CD1c-positive myeloid dendritic cell (primary cell): ENCODE measurements around the gene PHF3.

Experiments
- DNase-seq: peaks from one replicate; pipeline ENCODE4 v3.0.0-alpha.2; 2016; ENCODE audit errors: extremely low spot score

The PHF3 gene

GRCh38 chr6:63643862-63644261 lies 8.3 kb downstream of the PHF3 start:
- peak; percentile 28 for DNase-seq

GRCh38 chr6:63644668-63645326 lies 9.2 kb downstream of the PHF3 start:
- no peak for DNase-seq

- no peak for DNase-seq
Observed at GRCh38 chr6:63649269-63649668, 13.7 kb downstream of the PHF3 start.

DNA sequence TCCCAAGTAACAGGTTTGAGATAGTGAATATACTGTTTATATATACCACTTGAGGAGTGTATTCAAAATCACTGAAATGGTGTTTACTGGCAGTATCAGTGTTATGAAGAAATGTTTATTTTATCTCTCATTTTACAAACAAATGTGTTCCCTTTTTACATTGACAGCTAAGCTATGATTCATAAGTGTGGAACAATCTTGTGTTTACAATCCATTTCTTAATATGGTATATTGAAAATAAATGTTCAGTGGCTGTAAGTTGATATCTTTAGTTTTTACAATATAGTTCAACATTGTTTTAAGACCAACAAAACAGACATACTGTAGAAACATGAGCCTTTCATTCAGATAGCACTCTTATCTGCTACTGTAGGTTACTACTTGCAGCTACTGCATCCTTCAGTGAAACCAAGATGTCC lies 14.3 kb downstream of the PHF3 start:
- no peak for DNase-seq

GRCh38 chr6:63652980-63653379 lies 17.4 kb downstream of the PHF3 start:
- DNase-seq = no peak

GRCh38 chr6:63660757-63661156 lies 25.2 kb downstream of the PHF3 start:
- DNase-seq = no peak

GRCh38 chr6:63661769-63662168 lies 26.2 kb downstream of the PHF3 start:
- DNase-seq = no peak

DNA sequence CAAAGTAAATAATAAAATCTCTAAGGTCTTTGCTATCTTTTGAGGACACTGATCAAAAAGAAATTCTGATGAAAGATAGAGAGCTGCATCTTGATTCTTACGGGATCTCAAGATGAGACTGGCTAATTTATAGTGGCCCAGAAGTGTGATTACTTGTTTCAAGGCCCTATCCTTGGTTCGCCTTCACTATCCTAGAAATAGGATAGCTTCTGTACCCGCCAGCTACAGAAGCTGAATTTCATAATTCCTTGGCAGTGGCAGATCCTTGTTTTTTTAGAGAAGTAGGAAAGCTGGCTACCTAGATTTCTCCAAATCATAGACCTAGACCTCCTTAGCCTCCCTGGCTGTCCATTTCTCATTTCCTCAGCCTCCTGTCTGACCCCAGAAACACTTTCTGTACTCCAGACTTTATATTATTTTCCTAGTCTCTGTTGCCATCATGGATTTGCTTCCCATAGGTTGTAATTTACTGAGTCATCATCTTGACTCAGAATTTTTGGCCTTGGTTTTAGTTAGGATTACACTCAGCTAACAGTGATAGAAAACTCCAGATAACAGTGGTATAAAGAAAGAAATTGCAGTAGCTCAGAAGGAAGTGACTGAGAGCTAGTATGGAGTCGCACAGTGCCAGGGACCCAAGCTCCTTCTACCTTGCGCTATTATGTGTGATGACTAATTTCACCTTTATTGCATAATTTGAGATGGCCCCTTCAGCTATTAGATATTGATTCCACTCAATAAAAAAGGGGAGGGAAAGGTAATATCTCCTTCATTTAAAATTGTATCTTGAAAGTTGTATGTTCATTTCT lies 27.7 kb downstream of the PHF3 start:
- DNase-seq = no peak

DNA sequence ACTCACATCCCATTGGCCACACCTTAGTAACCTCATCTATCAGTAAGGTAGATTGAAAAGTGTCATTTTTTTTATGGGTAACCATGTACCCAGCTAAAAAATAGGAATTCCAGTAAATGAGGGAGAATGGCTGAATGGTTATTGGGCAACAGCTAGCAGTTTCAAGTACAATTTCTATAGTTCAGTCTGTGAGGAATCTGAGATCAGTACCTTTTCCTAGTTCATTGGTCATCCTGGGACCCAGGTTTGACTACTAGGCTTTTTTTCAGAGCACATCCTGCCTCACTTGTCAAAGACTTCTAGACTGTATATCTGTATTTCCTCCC lies 28.3 kb downstream of the PHF3 start:
- no peak for DNase-seq

- no peak for DNase-seq
Observed at GRCh38 chr6:63671098-63671754, 35.6 kb downstream of the PHF3 start.

DNA sequence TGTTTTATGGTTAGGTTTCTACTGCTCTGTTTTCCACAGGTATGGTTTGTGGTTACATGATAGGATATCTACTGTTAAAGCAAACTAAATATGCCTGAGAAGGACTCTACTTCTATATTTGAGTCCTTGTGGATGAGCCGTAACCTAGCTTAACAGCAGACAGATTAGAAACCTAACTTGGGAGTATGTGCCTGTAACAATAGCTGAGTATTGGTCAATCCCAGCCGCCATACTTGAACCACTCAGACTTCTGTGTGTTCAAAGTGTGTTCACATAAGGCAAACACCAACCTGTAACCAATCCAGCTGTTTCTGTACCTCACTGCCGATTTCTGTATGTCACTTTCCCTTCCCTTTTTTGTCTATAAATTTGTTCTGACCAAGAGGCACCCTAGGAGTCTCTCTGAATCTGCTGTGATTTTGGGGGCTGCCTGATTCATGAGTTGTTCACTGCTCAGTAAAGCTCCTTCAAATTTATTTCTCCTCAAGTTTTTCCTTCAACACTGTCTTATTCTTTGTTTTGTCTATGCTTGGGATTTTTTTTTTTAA lies 37.1 kb downstream of the PHF3 start:
- DNase-seq = no peak

- DNase-seq = no peak
Observed at GRCh38 chr6:63673692-63674091, 38.1 kb downstream of the PHF3 start.

GRCh38 chr6:63674635-63675034 lies 39.0 kb downstream of the PHF3 start:
- DNase-seq = no peak

DNA sequence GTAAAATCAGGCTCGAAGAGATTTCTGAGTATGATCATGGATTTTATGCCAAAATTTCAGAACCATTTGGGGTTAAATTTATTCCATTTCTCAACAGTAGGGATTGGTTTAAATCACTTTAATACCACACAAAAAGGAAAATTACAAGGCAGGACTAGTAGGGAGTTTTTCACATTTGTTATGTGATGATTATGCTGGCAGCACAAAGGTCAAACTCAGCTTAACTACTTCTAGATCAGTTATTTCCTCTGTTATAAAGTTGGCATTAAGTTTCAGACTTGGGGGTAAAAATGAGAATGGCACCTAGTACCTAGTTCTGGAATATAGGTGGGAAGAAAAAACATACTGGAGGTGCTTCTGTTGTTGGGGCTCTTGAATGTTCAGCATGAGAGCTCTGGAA lies 39.5 kb downstream of the PHF3 start:
- DNase-seq = no peak

DNA sequence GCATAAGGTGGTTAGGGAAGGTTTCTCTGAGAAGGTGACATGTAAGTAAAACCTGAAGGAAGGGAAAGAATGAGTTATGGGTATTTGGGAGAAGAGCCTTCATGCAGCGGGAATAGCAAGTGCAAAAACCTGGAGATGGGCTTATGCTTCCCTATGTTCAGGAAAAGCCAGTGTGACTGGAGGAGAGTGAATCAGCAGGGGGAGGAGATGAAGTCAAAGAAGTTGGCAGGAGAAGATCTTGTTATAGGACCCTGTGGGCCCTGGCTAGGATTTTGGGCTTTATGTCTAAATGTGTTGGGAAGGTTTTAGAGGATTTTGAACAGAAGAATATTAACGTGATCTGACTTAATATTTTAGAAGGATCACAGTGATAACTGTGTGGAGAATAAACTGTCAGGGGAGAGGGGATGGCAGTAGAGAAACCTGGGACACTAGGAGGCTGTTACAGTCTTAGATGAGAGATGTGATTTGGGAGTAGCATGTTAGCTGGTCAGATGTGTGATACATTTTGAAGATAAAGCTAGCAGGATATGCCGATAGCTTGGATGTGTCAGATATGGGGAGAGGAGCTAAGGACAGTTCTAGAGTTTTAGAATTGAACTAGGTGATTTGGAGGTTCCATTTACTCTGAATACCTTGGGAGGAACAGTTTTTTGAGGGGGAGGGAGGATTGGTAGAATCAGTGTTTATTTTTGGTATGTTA lies 41.0 kb downstream of the PHF3 start:
- DNase-seq = no peak

DNA sequence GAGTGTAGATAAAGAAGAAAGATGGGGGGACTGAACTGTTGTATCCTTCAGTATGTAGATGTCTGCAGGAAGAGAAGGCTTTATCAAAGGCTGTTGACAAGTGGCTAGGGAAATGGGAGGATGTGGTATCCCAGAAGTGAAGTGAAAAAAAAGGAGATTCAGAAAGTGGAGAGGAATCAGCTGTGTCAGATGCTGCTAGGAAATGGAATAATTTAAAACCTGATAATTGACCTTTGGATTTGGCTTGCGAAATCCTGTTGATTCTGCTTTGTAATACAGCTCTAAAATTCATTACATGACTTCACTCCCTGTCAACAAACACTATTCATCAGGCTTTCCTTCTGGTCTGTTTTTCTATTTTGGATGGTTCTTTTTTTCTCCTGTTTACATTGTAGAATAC lies 41.7 kb downstream of the PHF3 start:
- DNase-seq = no peak

DNA sequence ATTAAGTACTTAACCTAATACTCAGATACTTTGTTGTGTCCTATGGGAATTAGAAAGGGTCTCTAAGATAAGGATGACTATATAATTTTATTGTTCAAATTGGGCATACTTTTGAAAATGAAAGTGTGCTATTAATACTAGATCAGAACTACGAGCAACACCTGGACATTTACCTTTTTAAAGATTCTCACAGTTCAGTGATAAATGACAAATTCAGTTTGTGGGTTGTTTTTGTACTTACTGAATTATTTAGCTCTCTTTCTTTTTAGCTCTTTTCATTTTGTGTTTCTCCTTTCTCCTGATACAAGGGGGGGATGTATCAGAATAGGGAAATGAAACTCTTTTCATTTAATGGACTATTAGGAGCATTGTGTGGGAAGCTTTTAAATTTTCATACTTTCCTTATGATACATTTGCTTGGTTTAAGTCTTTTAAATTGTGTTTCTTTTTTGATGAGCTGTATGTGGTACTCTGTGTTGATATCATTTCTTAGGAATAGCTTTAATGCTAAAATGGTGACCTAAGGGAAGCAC lies 47.5 kb downstream of the PHF3 start:
- peak; percentile 52 for DNase-seq

DNA sequence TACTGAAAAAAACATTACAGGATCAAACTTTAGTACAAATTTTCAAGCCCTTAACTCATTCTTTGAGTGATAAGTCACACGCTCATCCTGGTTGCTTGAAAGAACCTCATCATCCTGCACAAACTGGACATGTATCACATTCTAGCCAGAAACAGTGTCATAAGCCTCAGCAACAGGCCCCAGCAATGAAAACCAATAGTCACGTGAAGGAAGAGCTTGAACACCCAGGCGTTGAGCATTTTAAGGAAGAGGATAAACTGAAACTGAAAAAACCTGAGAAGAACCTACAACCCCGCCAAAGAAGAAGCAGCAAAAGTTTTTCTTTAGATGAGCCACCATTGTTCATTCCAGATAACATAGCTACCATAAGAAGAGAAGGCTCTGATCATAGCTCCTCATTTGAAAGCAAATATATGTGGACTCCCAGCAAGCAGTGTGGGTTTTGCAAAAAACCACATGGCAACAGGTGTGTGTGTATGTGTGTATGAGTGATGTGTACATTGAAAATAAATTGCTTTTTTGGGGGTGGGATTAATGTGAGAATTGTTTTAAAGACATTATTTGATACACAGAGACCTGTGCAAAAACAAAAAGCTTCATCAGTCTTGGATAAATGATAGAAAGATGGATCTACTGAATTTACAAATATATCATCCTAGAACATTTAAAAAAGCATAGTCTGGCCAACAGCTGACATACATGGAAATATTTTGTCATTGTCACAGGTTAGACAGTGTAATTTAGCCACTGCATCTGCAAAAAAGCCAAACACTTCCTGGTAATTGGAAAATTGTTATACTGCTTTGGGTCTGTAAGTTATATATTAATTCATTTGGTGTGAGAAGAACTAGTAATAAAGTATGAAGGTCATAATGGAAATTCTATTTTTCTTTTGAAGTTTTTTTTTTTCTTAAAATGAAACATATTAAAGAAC lies 50.1 kb downstream of the PHF3 start:
- peak; percentile 44 for DNase-seq

DNA sequence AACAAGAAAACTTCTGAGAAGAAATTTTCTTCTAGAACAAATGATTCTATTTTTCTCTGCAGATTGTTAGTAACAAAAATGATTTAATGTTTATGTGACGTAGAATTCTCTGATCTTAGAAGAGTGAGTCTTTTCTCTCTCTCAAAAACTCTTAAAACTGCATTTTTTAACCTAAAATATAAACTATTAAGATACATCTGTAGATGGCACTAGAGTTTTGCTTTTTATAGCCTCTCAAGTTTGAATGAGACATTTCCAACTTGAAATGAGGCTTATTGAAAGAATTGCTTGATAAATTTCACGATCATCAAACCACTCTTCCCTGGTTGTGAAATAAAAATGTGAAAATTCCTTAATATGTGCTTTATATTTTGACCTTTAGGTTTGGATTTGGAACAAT lies 53.8 kb downstream of the PHF3 start:
- DNase-seq = no peak

GRCh38 chr6:63690221-63690620 lies 54.6 kb downstream of the PHF3 start:
- DNase-seq = peak; percentile 20

- DNase-seq = no peak
Observed at GRCh38 chr6:63705707-63706106, 70.1 kb downstream of the PHF3 start.
